ENCODE results near the gene IL12A.

DNA sequence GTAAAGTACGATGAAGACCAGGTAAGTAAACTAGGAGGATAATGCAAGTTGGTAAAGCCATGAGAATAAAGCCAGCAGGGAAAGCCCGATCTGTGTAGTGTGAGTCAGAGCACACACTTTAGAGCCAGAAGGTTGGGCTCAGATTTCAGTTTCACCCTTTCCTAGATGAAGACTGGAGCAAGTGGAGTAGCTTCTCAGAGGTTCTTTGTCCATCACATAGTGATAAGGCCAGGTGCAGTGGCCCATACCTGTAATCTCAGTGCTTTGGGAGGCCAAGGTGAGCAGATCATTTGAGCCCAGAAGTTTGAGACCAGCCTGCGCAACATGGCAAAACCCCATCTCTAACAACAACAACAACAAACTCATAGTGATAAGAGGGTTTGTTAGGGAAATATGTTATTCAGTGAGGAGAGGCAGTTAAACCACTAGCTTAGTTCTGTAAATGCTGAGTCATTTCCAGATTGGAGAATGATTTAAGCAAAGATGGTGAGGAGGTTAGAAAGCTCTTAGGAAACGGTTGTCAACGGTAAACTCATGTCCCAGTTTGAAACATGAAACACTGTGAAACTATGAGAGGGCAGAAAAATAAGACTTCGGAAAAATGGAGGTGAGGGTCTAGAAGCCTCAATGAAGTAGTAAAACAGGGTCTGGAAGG lies 39.0 kb downstream of the IL12A start:
- TF ChIP-seq CTCF (IDR thresholded peaks at IDR 0.05; ENCODE audit: low read depth, low read length, missing input control) (no peak), EGR1 (IDR thresholded peaks at IDR 0.05; ENCODE audit: low read depth in 2 of 2) (no peak), TAF1 (conservative IDR thresholded peaks at IDR 0.05) (no peak), RAD21 (IDR thresholded peaks at IDR 0.05) (no peak), JUND (IDR thresholded peaks at IDR 0.05) (no peak), FOXA1 (IDR thresholded peaks at IDR 0.05) (no peak), SP1 (IDR thresholded peaks at IDR 0.05) (no peak)
- TF ChIP-seq, protein P1, sequence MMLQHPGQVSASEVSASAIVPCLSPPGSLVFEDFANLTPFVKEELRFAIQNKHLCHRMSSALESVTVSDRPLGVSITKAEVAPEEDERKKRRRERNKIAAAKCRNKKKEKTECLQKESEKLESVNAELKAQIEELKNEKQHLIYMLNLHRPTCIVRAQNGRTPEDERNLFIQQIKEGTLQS (IDR thresholded peaks at IDR 0.05): no peak
- TF ChIP-seq, protein P2, sequence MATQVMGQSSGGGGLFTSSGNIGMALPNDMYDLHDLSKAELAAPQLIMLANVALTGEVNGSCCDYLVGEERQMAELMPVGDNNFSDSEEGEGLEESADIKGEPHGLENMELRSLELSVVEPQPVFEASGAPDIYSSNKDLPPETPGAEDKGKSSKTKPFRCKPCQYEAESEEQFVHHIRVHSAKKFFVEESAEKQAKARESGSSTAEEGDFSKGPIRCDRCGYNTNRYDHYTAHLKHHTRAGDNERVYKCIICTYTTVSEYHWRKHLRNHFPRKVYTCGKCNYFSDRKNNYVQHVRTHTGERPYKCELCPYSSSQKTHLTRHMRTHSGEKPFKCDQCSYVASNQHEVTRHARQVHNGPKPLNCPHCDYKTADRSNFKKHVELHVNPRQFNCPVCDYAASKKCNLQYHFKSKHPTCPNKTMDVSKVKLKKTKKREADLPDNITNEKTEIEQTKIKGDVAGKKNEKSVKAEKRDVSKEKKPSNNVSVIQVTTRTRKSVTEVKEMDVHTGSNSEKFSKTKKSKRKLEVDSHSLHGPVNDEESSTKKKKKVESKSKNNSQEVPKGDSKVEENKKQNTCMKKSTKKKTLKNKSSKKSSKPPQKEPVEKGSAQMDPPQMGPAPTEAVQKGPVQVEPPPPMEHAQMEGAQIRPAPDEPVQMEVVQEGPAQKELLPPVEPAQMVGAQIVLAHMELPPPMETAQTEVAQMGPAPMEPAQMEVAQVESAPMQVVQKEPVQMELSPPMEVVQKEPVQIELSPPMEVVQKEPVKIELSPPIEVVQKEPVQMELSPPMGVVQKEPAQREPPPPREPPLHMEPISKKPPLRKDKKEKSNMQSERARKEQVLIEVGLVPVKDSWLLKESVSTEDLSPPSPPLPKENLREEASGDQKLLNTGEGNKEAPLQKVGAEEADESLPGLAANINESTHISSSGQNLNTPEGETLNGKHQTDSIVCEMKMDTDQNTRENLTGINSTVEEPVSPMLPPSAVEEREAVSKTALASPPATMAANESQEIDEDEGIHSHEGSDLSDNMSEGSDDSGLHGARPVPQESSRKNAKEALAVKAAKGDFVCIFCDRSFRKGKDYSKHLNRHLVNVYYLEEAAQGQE (IDR thresholded peaks at IDR 0.05): no peak
- TF ChIP-seq, protein P3, sequence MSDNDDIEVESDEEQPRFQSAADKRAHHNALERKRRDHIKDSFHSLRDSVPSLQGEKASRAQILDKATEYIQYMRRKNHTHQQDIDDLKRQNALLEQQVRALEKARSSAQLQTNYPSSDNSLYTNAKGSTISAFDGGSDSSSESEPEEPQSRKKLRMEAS (IDR thresholded peaks at IDR 0.05): no peak

All from liver (tissue), 3 donors.